K562 (cell line): Measurements from ENCODE around the gene RNF126. TPM values are rescaled to one million over a fixed set of nuclear protein-coding genes. Genes with fewer than 3 reads are reported as not detected.

Source experiments
- BCLAF1 ChIP-seq, 2 experiments: fragments of 450-650 bp in 1 of 2; IDR thresholded peaks; 2 replicates each; pipeline ENCODE4 v1.6.1; 2011 to 2017; ENCODE audit warnings: low read depth in 2 of 2, antibody characterized with exemption in 1 of 2, borderline replicate concordance in 1 of 2, low read length in 1 of 2, mild to moderate bottlenecking in 1 of 2, mixed read lengths in 1 of 2; ENCODE audit not compliant: control insufficient read depth in 1 of 2
- CC2D1A ChIP-seq: fragments of 450-650 bp; IDR thresholded peaks from 2 replicates; pipeline ENCODE4 v1.6.1; 2017; ENCODE audit warnings: mild to moderate bottlenecking
- E2F3 ChIP-seq: fragments of 250-450 bp; sonication (Bioruptor Pico); IDR thresholded peaks from 2 replicates; pipeline ENCODE4 v1.4.0; 2020; ENCODE audit warnings: mild to moderate bottlenecking
- ELF4 ChIP-seq: fragments of 450-650 bp; formaldehyde crosslinking; IDR thresholded peaks from 2 replicates; pipeline ENCODE4 v1.4.0; 2022; ENCODE audit warnings: missing genetic modification characterization
- HDAC1 ChIP-seq, 2 experiments: fragments of 450-650 bp; IDR thresholded peaks; 2 replicates each; pipeline ENCODE4 v1.6.1; 2016 to 2017; ENCODE audit warnings: inconsistent platforms in 1 of 2, mild to moderate bottlenecking in 1 of 2, moderate library complexity in 1 of 2
- ILF3 ChIP-seq: fragments of 450-650 bp; IDR thresholded peaks from 2 replicates; pipeline ENCODE4 v1.6.1; 2018; ENCODE audit warnings: antibody characterized with exemption, mild to moderate bottlenecking, moderate library complexity, borderline replicate concordance
- NFIC ChIP-seq: fragments of 450-650 bp; IDR thresholded peaks from 2 replicates; pipeline ENCODE4 v1.6.1; 2017; ENCODE audit warnings: mild to moderate bottlenecking, inconsistent platforms
- POLR2A ChIP-seq: fragments of 450-650 bp; conservative IDR thresholded peaks from 2 replicates; pipeline ENCODE4 v1.6.1; 2016
- RBBP5 ChIP-seq: fragments of 200-600 bp; sonication (generic); IDR thresholded peaks from 2 replicates; pipeline ENCODE4 v1.6.1; 2012; ENCODE audit warnings: borderline replicate concordance, mild to moderate bottlenecking, low read length, control low read depth, inconsistent platforms; ENCODE audit not compliant: insufficient read depth, poor library complexity, severe bottlenecking
- SRSF1 ChIP-seq: fragments of 200-400 bp; formaldehyde crosslinking; IDR thresholded peaks from 2 replicates; pipeline ENCODE4 v1.6.1; 2017; ENCODE audit warnings: mild to moderate bottlenecking, low read depth, low read length, moderate library complexity
- SUPT5H ChIP-seq: fragments of 450-650 bp; IDR thresholded peaks from 2 replicates; pipeline ENCODE4 v1.6.1; 2016
- TBP ChIP-seq: optimal IDR thresholded peaks from 2 replicates; pipeline ENCODE3; 2011; ENCODE audit warnings: low read depth, low read length, improper control_type of control experiment
- TCF7 ChIP-seq: sonication (generic); IDR thresholded peaks from 2 replicates; pipeline ENCODE4 v1.6.1; 2016; ENCODE audit warnings: antibody characterized with exemption, borderline replicate concordance
- TGIF2 ChIP-seq: sonication (generic); formaldehyde crosslinking; IDR thresholded peaks from 2 replicates; pipeline ENCODE4 v1.8.1; 2022; ENCODE audit warnings: mild to moderate bottlenecking, missing genetic modification reagents, moderate library complexity
- TRIM25 ChIP-seq: fragments of 450-650 bp; IDR thresholded peaks from 2 replicates; pipeline ENCODE4 v1.7.0; 2016; ENCODE audit warnings: borderline replicate concordance
- ZBTB9 ChIP-seq: fragments of 450-650 bp; formaldehyde crosslinking; IDR thresholded peaks from 2 replicates; pipeline ENCODE4 v1.4.0; 2020; ENCODE audit warnings: mild to moderate bottlenecking, moderate library complexity
- ZNF282 ChIP-seq: sonication (generic); formaldehyde crosslinking; IDR thresholded peaks from 2 replicates; pipeline ENCODE4 v1.8.1; 2023; ENCODE audit warnings: missing genetic modification reagents
- ZNF316 ChIP-seq: fragments of 450-650 bp; IDR thresholded peaks from 2 replicates; pipeline ENCODE4 v1.6.1; 2016
- ZNF764 ChIP-seq: fragments of 250-450 bp; sonication (Bioruptor Pico); IDR thresholded peaks from 2 replicates; pipeline ENCODE4 v1.4.0; 2020; ENCODE audit warnings: low read depth, mild to moderate bottlenecking, moderate library complexity
- polyA plus RNA-seq, 8 experiments: library from polyadenylated mRNA; depleted of rRNA in 4 of 8; stranded (reverse) in 5 of 8; unstranded in 3 of 8; fragments of >200 nt; fragmentation: Nextera tagmentation in 2 of 8; fragmentation: Illumina TruSeq in 1 of 8; extraction: Ambion mirVana in 2 of 8; extraction: Trizol in 1 of 8; gene quantifications; 2 replicates each; pipeline versions ENCODE4 v1.2.1 to v1.2.3, GENCODE V29; 2011 to 2014; ENCODE audit warnings: inconsistent platforms in 1 of 8, missing spikeins in 1 of 8
- total RNA-seq, 7 experiments: library from RNA; depleted of rRNA in 6 of 7; stranded (reverse); fragments of >200 nt in 6 of 7; fragmentation: Illumina TruSeq in 2 of 7; extraction: Trizol in 2 of 7; gene quantifications; 2 replicates each; pipeline versions ENCODE4 v1.2.1 to v1.2.3, GENCODE V29; 2011 to 2021; ENCODE audit warnings: low replicate concordance in 1 of 7

The RNF126 gene
- total and polyA plus RNA-seq, 9 of the 15 experiments (the other 6 are each of a cell fraction or from before 2014, with no cell fraction given) = 0.27 to 101 (median 12.3) TPM

GRCh38 chr19:679418-680286, 16.6 kb upstream of the RNF126 start (continued):
- TF ChIP-seq RBBP5 (peak; percentile 28), BCLAF1 (IDR thresholded peaks at IDR 0.05; ENCODE audit: borderline replicate concordance in 1 of 2, control insufficient read depth in 1 of 2, low read depth in 2 of 2, low read length in 1 of 2) (no peak), SRSF1 (no peak), NFIC (no peak), ZNF764 (CRISPR knock-in tag) (no peak), TCF7 (no peak), HDAC1 (IDR thresholded peaks at IDR 0.05) (no peak), POLR2A (no peak), TGIF2 (CRISPR knock-in tag) (peak; percentile 89), ZNF316 (no peak), ELF4 (CRISPR knock-in tag) (no peak), CC2D1A (no peak), ZNF282 (CRISPR knock-in tag) (no peak), TBP (peak; percentile 9), TRIM25 (no peak), SUPT5H (no peak), ILF3 (peak; percentile 89; the same call in 1 of the 2 replicates), ZBTB9 (CRISPR knock-in tag) (no peak), E2F3 (peak; percentile 79; the same call in 1 of the 2 replicates)
